Measurements from ENCODE around the gene SCGN.

DNA sequence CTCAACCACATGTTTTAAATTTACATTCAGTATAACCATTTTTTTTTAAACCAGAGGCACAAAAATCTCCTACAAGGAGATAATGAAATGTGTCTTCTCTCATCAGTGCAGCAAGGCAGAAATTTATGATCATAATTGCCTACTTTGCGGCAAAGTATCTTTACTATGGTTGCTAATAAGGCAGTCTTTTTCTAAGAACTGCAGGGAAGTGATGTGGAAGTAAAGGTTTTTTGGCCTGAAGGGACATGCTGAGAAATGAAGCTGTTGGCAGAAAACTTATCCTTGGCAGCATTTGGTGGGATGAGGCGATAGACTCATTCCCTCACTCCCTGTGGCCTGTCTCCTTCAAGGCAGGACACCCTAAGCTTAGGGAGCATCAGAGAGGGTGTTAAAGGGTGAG lies 48.7 kb downstream of the SCGN start:
- TF ChIP-seq, protein P1, sequence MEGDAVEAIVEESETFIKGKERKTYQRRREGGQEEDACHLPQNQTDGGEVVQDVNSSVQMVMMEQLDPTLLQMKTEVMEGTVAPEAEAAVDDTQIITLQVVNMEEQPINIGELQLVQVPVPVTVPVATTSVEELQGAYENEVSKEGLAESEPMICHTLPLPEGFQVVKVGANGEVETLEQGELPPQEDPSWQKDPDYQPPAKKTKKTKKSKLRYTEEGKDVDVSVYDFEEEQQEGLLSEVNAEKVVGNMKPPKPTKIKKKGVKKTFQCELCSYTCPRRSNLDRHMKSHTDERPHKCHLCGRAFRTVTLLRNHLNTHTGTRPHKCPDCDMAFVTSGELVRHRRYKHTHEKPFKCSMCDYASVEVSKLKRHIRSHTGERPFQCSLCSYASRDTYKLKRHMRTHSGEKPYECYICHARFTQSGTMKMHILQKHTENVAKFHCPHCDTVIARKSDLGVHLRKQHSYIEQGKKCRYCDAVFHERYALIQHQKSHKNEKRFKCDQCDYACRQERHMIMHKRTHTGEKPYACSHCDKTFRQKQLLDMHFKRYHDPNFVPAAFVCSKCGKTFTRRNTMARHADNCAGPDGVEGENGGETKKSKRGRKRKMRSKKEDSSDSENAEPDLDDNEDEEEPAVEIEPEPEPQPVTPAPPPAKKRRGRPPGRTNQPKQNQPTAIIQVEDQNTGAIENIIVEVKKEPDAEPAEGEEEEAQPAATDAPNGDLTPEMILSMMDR (IDR thresholded peaks at IDR 0.05; ENCODE audit: borderline replicate concordance, extremely low read depth, low read length, poor library complexity, severe bottlenecking), result no peak
- no peak for TF ChIP-seq EZH2 (IDR thresholded peaks at IDR 0.05; ENCODE audit: borderline replicate concordance, low read depth, low read length, severe bottlenecking)

Data from DND-41 (cell line).